ENCODE results near the gene NUDT17. TPM values are rescaled to one million over a fixed set of nuclear protein-coding genes. Genes with fewer than 3 reads are reported as not detected.

NUDT17 gene
- total and polyA plus RNA-seq, 9 of the 15 experiments (the other 6 are each of a cell fraction or from before 2014, with no cell fraction given) = 2.1 to 10.0 (median 6.1) TPM

DNA sequence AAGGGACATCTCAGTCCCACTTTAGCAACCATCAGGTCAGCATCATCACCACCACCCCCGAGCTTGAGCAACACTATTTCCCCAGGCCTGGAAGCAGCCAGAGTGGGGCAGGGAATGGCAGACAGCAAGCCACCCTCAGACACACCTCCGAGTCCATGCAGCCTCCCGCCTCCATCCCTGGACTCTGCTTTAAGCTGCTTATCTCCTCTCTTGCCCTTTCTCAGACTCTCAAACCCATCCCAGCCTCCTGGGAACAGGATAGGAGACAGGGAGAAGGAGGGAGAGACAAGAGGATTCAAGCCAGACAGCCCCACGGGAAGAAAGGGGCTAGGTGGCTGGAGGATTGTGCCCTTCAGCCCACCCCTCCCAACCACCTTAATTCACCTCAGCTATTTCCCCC, 11.7 kb downstream of the NUDT17 start:
- in situ Hi-C loops (cut with MboI) = no loop called here
- 67% methylated on average over 4 of the region's 4 CpGs for WGBS (ENCODE audit: insufficient coverage, low coverage, missing lambda C conversion rate)
- Histone ChIP-seq H3K9me3 (replicated peaks; ENCODE audit: control insufficient read depth, insufficient read depth, low read depth, low read length) (peaks cover 6% of the 10 kb centered on the region; the same call in 1 of the 2 replicates), H2AFZ (ENCODE audit: low read depth, low read length) (no peak overlapping the region), H3K27ac (ENCODE audit: extremely low read depth, low read depth, low read length) (no peak overlapping the region), H3K4me1 (replicated peaks in 1 of 2; ENCODE audit: control insufficient read depth in 2 of 2, insufficient read depth in 2 of 2, low read length in 2 of 2) (peaks cover 10 to 18% of the 10 kb centered on the region in 2 experiments; a peak in 4 of 5 replicates), H3K27me3 (ENCODE audit: control insufficient read depth in 2 of 2, insufficient read depth in 2 of 2, low read length in 2 of 2) (no peaks in the 10 kb centered on the region), H3K9ac (ENCODE audit: insufficient read depth in 1 of 2, low read depth in 2 of 2, low read length in 2 of 2) (no peak overlapping the region), H4K20me1 (replicated peaks; ENCODE audit: control insufficient read depth, insufficient read depth, low read length) (no peaks in the 10 kb centered on the region), H3K4me2 (ENCODE audit: insufficient read depth, low read length) (no peak overlapping the region), H3K79me2 (ENCODE audit: control insufficient read depth, insufficient read depth, low read length) (peaks cover 13% of the 10 kb centered on the region), H3K36me3 (ENCODE audit: control insufficient read depth, insufficient read depth, low read length) (peaks cover 36% of the 10 kb centered on the region; the same call in 2 of the 3 replicates), H3K9me1 (ENCODE audit: control insufficient read depth, insufficient read depth, low read length) (no peaks in the 10 kb centered on the region), H3K4me3 (no peak overlapping the region)
- FAIRE-seq (no peak), ATAC-seq (no peak), DNase-seq (ENCODE audit: extremely low read depth in 1 of 4, low spot score in 3 of 4) (no peak)
- BruUV-seq (replicated peaks) = no TSS peak
- intact Hi-C loops (cut with micrococcal nuclease) = no loop called here
- ChIA-PET CTCF (ENCODE audit: low intra/inter-chr PET ratio) (no interaction called here), POLR2A (interaction anchor here (1.0 to 1.6 kb wide), 4 partner anchors 12 to 66 kb away, joined by 3 to 5 read pairs (median 4); partner anchors contain the start of genes NUDT17, POLR3C and RNF115)
- TF ChIP-seq, protein P1, sequence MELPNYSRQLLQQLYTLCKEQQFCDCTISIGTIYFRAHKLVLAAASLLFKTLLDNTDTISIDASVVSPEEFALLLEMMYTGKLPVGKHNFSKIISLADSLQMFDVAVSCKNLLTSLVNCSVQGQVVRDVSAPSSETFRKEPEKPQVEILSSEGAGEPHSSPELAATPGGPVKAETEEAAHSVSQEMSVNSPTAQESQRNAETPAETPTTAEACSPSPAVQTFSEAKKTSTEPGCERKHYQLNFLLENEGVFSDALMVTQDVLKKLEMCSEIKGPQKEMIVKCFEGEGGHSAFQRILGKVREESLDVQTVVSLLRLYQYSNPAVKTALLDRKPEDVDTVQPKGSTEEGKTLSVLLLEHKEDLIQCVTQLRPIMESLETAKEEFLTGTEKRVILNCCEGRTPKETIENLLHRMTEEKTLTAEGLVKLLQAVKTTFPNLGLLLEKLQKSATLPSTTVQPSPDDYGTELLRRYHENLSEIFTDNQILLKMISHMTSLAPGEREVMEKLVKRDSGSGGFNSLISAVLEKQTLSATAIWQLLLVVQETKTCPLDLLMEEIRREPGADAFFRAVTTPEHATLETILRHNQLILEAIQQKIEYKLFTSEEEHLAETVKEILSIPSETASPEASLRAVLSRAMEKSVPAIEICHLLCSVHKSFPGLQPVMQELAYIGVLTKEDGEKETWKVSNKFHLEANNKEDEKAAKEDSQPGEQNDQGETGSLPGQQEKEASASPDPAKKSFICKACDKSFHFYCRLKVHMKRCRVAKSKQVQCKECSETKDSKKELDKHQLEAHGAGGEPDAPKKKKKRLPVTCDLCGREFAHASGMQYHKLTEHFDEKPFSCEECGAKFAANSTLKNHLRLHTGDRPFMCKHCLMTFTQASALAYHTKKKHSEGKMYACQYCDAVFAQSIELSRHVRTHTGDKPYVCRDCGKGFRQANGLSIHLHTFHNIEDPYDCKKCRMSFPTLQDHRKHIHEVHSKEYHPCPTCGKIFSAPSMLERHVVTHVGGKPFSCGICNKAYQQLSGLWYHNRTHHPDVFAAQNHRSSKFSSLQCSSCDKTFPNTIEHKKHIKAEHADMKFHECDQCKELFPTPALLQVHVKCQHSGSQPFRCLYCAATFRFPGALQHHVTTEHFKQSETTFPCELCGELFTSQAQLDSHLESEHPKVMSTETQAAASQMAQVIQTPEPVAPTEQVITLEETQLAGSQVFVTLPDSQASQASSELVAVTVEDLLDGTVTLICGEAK (IDR thresholded peaks at IDR 0.05) = no peak
- TF ChIP-seq, protein P1 (CRISPR knock-in tag; IDR thresholded peaks at IDR 0.05) = no peak
- TF ChIP-seq BCOR (IDR thresholded peaks at IDR 0.05) (no peak), ZNF174 (CRISPR knock-in tag; IDR thresholded peaks at IDR 0.05) (no peak), HDGF (IDR thresholded peaks at IDR 0.05) (no peak), POLR2AphosphoS2 (IDR thresholded peaks at IDR 0.05; ENCODE audit: low read length) (no peak), ZNF23 (CRISPR knock-in tag; IDR thresholded peaks at IDR 0.05) (no peak), TBL1XR1 (IDR thresholded peaks at IDR 0.05; ENCODE audit: low read length in 2 of 2) (no peak), CEBPG (CRISPR knock-in tag; IDR thresholded peaks at IDR 0.05) (no peak), CEBPG (tag; conservative IDR thresholded peaks at IDR 0.05 in 1 of 2, IDR thresholded peaks at IDR 0.05 in 1 of 2) (no peak)
- TF ChIP-seq, protein P2, sequence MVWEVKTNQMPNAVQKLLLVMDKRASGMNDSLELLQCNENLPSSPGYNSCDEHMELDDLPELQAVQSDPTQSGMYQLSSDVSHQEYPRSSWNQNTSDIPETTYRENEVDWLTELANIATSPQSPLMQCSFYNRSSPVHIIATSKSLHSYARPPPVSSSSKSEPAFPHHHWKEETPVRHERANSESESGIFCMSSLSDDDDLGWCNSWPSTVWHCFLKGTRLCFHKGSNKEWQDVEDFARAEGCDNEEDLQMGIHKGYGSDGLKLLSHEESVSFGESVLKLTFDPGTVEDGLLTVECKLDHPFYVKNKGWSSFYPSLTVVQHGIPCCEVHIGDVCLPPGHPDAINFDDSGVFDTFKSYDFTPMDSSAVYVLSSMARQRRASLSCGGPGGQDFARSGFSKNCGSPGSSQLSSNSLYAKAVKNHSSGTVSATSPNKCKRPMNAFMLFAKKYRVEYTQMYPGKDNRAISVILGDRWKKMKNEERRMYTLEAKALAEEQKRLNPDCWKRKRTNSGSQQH (CRISPR knock-in tag; IDR thresholded peaks at IDR 0.05) = no peak
- TF ChIP-seq, protein P3, sequence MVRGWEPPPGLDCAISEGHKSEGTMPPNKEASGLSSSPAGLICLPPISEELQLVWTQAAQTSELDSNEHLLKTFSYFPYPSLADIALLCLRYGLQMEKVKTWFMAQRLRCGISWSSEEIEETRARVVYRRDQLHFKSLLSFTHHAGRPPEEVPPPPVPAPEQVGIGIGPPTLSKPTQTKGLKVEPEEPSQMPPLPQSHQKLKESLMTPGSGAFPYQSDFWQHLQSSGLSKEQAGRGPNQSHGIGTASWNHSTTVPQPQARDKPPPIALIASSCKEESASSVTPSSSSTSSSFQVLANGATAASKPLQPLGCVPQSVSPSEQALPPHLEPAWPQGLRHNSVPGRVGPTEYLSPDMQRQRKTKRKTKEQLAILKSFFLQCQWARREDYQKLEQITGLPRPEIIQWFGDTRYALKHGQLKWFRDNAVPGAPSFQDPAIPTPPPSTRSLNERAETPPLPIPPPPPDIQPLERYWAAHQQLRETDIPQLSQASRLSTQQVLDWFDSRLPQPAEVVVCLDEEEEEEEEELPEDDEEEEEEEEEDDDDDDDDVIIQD (CRISPR knock-in tag; IDR thresholded peaks at IDR 0.05) = no peak
